Keratinocyte (primary cell): ENCODE data around the gene FRYL. TPM values are rescaled to one million over a fixed set of nuclear protein-coding genes. Genes with fewer than 3 reads are reported as not detected.

ENCODE experiments used
- DNase-seq: peaks from one replicate; pipeline ENCODE4 v3.0.0-alpha.2; 2011; ENCODE audit warnings: low read depth, missing footprints, low spot score
- FAIRE-seq: peaks from 2 replicates; lab custom pipeline; 2011; peaks lifted over from hg19 to GRCh38; lab: Jason Lieb, UNC
- H2AFZ ChIP-seq: 2 replicates; pipeline ENCODE4 v1.6.0; 2012; ENCODE audit warnings: low read length, control low read depth, inconsistent platforms; ENCODE audit not compliant: control insufficient read depth
- H3K27ac ChIP-seq: 2 replicates; pipeline ENCODE4 v1.5.1; 2011; ENCODE audit warnings: low read length; ENCODE audit not compliant: control insufficient read depth, insufficient read depth
- H3K27me3 ChIP-seq: 3 replicates; pipeline ENCODE4 v1.6.0; 2011; ENCODE audit warnings: low read length; ENCODE audit not compliant: control insufficient read depth, insufficient read depth; ENCODE audit errors: extremely low read depth
- H3K36me3 ChIP-seq, 2 experiments: 2 replicates in 1 of 2; 3 replicates in 1 of 2; pipeline ENCODE4 v1.5.1; 2011; ENCODE audit warnings: low read length in 2 of 2, mild to moderate bottlenecking in 1 of 2; ENCODE audit not compliant: control insufficient read depth in 2 of 2, insufficient read depth in 2 of 2; ENCODE audit errors: extremely low read depth in 1 of 2
- H3K4me1 ChIP-seq: 3 replicates; pipeline ENCODE4 v1.5.1; 2011; ENCODE audit warnings: low read length; ENCODE audit not compliant: control insufficient read depth, insufficient read depth; ENCODE audit errors: extremely low read depth
- H3K4me2 ChIP-seq: 3 replicates; pipeline ENCODE4 v1.6.0; 2011; ENCODE audit warnings: low read depth, low read length; ENCODE audit not compliant: control insufficient read depth, insufficient read depth; ENCODE audit errors: extremely low read depth
- H3K4me3 ChIP-seq, 3 experiments: fragments of 200-600 bp in 1 of 3; sonication (generic) in 1 of 3; 2 replicates in 2 of 3; 3 replicates in 1 of 3; pipeline ENCODE4 v1.5.1; 2011 to 2016; ENCODE audit warnings: low read length in 3 of 3, mild to moderate bottlenecking in 3 of 3, control low read depth in 2 of 3, inconsistent platforms in 1 of 3, low read depth in 1 of 3, mixed read lengths in 1 of 3, mixed run types in 1 of 3, moderate library complexity in 1 of 3; ENCODE audit not compliant: control insufficient read depth in 2 of 3, insufficient read depth in 2 of 3; ENCODE audit errors: extremely low read depth in 1 of 3
- H3K79me2 ChIP-seq: 2 replicates; pipeline ENCODE4 v1.6.0; 2012; ENCODE audit warnings: low read length; ENCODE audit not compliant: control insufficient read depth, insufficient read depth
- H3K9ac ChIP-seq: 3 replicates; pipeline ENCODE4 v1.6.0; 2011; ENCODE audit warnings: low read length; ENCODE audit not compliant: control insufficient read depth, insufficient read depth; ENCODE audit errors: extremely low read depth
- H3K9me1 ChIP-seq: 3 replicates; pipeline ENCODE4 v1.6.0; 2011; ENCODE audit warnings: low read length; ENCODE audit not compliant: control insufficient read depth, insufficient read depth; ENCODE audit errors: extremely low read depth
- H3K9me3 ChIP-seq: 2 replicates; pipeline ENCODE4 v1.5.1; 2012; ENCODE audit warnings: low read depth, low read length; ENCODE audit not compliant: control insufficient read depth
- H4K20me1 ChIP-seq: 3 replicates; pipeline ENCODE4 v1.6.0; 2011; ENCODE audit warnings: low read length; ENCODE audit not compliant: control insufficient read depth, insufficient read depth; ENCODE audit errors: extremely low read depth
- CTCF ChIP-seq, 3 experiments: IDR thresholded peaks in 1 of 3; conservative IDR thresholded peaks in 1 of 3; optimal IDR thresholded peaks in 1 of 3; 2 replicates in 2 of 3; 3 replicates in 1 of 3; pipeline versions ENCODE3 to v1.5.1; 2011; ENCODE audit warnings: low read length in 3 of 3, mild to moderate bottlenecking in 3 of 3, moderate library complexity in 2 of 3, control low read depth in 1 of 3, inconsistent platforms in 1 of 3; ENCODE audit not compliant: insufficient read depth in 2 of 3; ENCODE audit errors: extremely low read depth in 1 of 3
- EZH2 ChIP-seq: IDR thresholded peaks from one replicate; pipeline ENCODE4 v1.6.1; 2012; ENCODE audit warnings: inconsistent platforms, mild to moderate bottlenecking, low read length, moderate library complexity
- dilution Hi-C: fragments of 300-500 bp; cut with MboI; formaldehyde crosslinking; loops from one replicate; pipeline ENCODE4 v1.7.0; 2020; ENCODE audit warnings: low sequenced_read_pairs; ENCODE audit not compliant: extremely low pct_ligation_motif_present
- polyA plus RNA-seq, 5 experiments: library from polyadenylated mRNA; depleted of rRNA in 3 of 5; stranded (reverse) in 3 of 5; stranded (forward) in 1 of 5; unstranded in 1 of 5; fragments of >200 nt; gene quantifications; 1 replicate in 1 of 5; 2 replicates in 3 of 5; 3 replicates in 1 of 5; pipeline versions ENCODE4 v1.2.1 to v1.2.3, GENCODE V29; 2011 to 2012; ENCODE audit warnings: missing spikeins in 2 of 5, low read depth in 1 of 5, low replicate concordance in 1 of 5

FRYL gene
- polyA plus RNA-seq, 1 donor (not counting 4 experiments of a cell fraction or from before 2014, with no cell fraction given), result 40.4 TPM

GRCh38 chr4:48742412-48742811 lies 37.7 kb downstream of the FRYL start:
- Histone ChIP-seq H3K79me2 (peaks cover 87% of the 10 kb centered on the region), H3K9ac (no peak overlapping the region), H3K27me3 (no peaks in the 10 kb centered on the region), H3K36me3 (no peaks in the 10 kb centered on the region), H3K4me2 (peak overlapping the region; percentile 37), H3K9me3 (no peaks in the 10 kb centered on the region), H3K27ac (no peak overlapping the region), H2AFZ (no peak overlapping the region), H3K4me1 (peaks cover 22% of the 10 kb centered on the region), H4K20me1 (no peaks in the 10 kb centered on the region), H3K4me3 (no peak overlapping the region), H3K9me1 (peaks cover 2% of the 10 kb centered on the region)
- DNase-seq (no peak), FAIRE-seq (peak; percentile 56)
- TF ChIP-seq CTCF (optimal IDR thresholded peaks at IDR 0.05 in 1 of 3, IDR thresholded peaks at IDR 0.05 in 1 of 3, conservative IDR thresholded peaks at IDR 0.05 in 1 of 3; ENCODE audit: extremely low read depth in 1 of 3, insufficient read depth in 2 of 3, low read length in 3 of 3), result no peak
- no peak for TF ChIP-seq EZH2
- dilution Hi-C loops, result no loop called here

- Histone ChIP-seq H3K4me1 (peaks cover 14% of the 10 kb centered on the region), H4K20me1 (no peaks in the 10 kb centered on the region), H3K9me3 (no peaks in the 10 kb centered on the region), H3K79me2 (peaks cover 87% of the 10 kb centered on the region), H3K9me1 (peaks cover 2% of the 10 kb centered on the region), H3K36me3 (no peaks in the 10 kb centered on the region), H3K27me3 (no peaks in the 10 kb centered on the region), H3K4me3 (no peak overlapping the region), H3K27ac (no peak overlapping the region), H3K4me2 (no peak overlapping the region), H2AFZ (no peak overlapping the region), H3K9ac (no peak overlapping the region)
- no peak for TF ChIP-seq CTCF (optimal IDR thresholded peaks at IDR 0.05 in 1 of 3, IDR thresholded peaks at IDR 0.05 in 1 of 3, conservative IDR thresholded peaks at IDR 0.05 in 1 of 3; ENCODE audit: extremely low read depth in 1 of 3, insufficient read depth in 2 of 3, low read length in 3 of 3)
- no peak for TF ChIP-seq EZH2
- FAIRE-seq, result no peak
- no peak for DNase-seq
- dilution Hi-C loops, result no loop called here
Observed at GRCh38 chr4:48739560-48740019, 40.5 kb downstream of the FRYL start.
